T-cell (primary cell): ENCODE measurements around the gene DPEP1. TPM values are rescaled to one million over a fixed set of nuclear protein-coding genes. Genes with fewer than 3 reads are reported as not detected.
A peak's percentile ranks its signal among the peaks of the same experiment; 100 is the strongest.
"Not testable (repeated sequence)": the region's sequence is repeated elsewhere in the genome, so short reads cannot be mapped to it uniquely, and the experiment has no call there.

ENCODE experiments used
- ATAC-seq, 4 experiments: fragments of 200-7000 bp in 3 of 4; fragments of 150-1000 bp in 1 of 4; cut with Tn5 transposase; replicated peaks in 1 of 4; 1 replicate in 3 of 4; 2 replicates in 1 of 4; pipeline ENCODE4 v1.10.0; 2021; ENCODE audit warnings: moderate library complexity in 3 of 4, mild to moderate bottlenecking in 2 of 4, moderate number of reproducible peaks in 1 of 4
- CTCF ChIA-PET, 2 donors: fragments of 300-600 bp; sonication (Branson Sonifier 250); formaldehyde crosslinking; loops; one replicate each; lab custom pipeline; 2022; ENCODE audit warnings: antibody characterized with exemption in 2 of 2; lab: Charles Lee
- POLR2A ChIA-PET, 2 donors: fragments of 300-600 bp; sonication (Branson Sonifier 250); formaldehyde crosslinking; loops; one replicate each; lab custom pipeline; 2022; ENCODE audit warnings: antibody characterized with exemption in 2 of 2; lab: Charles Lee
- DNase-seq, 35 experiments: peaks; one replicate each; pipeline versions ENCODE4 v3.0.0 to v3.0.0-alpha.2; 2013 to 2023
- H3K27ac ChIP-seq: one replicate; pipeline ENCODE4 v1.5.1; 2013; ENCODE audit warnings: low read length
- H3K27me3 ChIP-seq, 2 experiments: replicated peaks in 1 of 2; 1 replicate in 1 of 2; 2 replicates in 1 of 2; pipeline versions ENCODE4 v1.6.1 to v1.7.0; 2013; ENCODE audit warnings: low read length in 1 of 2, mixed read lengths in 1 of 2; ENCODE audit not compliant: control insufficient read depth in 2 of 2, insufficient read depth in 2 of 2; ENCODE audit errors: extremely low read depth in 1 of 2
- H3K36me3 ChIP-seq, 2 donors: 1 replicate in 1 of 2; 2 replicates in 1 of 2; pipeline versions ENCODE4 v1.6.1 to v1.7.0; 2013; ENCODE audit warnings: low read length in 1 of 2; ENCODE audit not compliant: control insufficient read depth in 2 of 2, insufficient read depth in 1 of 2; ENCODE audit errors: extremely low read depth in 1 of 2
- H3K4me1 ChIP-seq, 2 experiments: 1 replicate in 1 of 2; 2 replicates in 1 of 2; pipeline versions ENCODE4 v1.6.1 to v1.7.0; 2013; ENCODE audit warnings: low read length in 2 of 2, mixed read lengths in 1 of 2; ENCODE audit not compliant: insufficient read depth in 2 of 2, control insufficient read depth in 1 of 2; ENCODE audit errors: extremely low read depth in 1 of 2
- H3K4me3 ChIP-seq, 2 donors: 1 replicate in 1 of 2; 2 replicates in 1 of 2; pipeline versions ENCODE4 v1.5.1 to v1.7.0; 2013; ENCODE audit warnings: mild to moderate bottlenecking in 2 of 2, low read length in 1 of 2, moderate library complexity in 1 of 2; ENCODE audit not compliant: control insufficient read depth in 1 of 2; ENCODE audit errors: extremely low read depth in 1 of 2
- H3K9me3 ChIP-seq: 2 replicates; pipeline ENCODE4 v1.7.0; 2013
- H3K27ac Mint-ChIP-seq, 2 donors: one replicate each; pipeline ENCODE4 v1.8.0; 2020 to 2021; ENCODE audit warnings: mild to moderate bottlenecking in 2 of 2, mixed read lengths in 2 of 2
- H3K27me3 Mint-ChIP-seq, 2 donors: one replicate each; pipeline ENCODE4 v1.8.0; 2021 to 2022; ENCODE audit warnings: mixed read lengths in 2 of 2
- H3K36me3 Mint-ChIP-seq: one replicate; pipeline ENCODE4 v1.8.0; 2021; ENCODE audit warnings: mixed read lengths
- H3K4me1 Mint-ChIP-seq, 3 donors: one replicate each; pipeline ENCODE4 v1.8.0; 2020 to 2022; ENCODE audit warnings: mixed read lengths in 3 of 3, mild to moderate bottlenecking in 1 of 3
- H3K4me3 Mint-ChIP-seq, 3 donors: one replicate each; pipeline ENCODE4 v1.8.0; 2020 to 2022; ENCODE audit warnings: mild to moderate bottlenecking in 3 of 3, mixed read lengths in 3 of 3, moderate library complexity in 3 of 3
- H3K9me3 Mint-ChIP-seq, 3 donors: one replicate each; pipeline ENCODE4 v1.8.0; 2020 to 2022; ENCODE audit warnings: mixed read lengths in 3 of 3
- WGBS: methylation state at CpG from one replicate; pipeline ENCODE4 v1.1.5; 2013; ENCODE audit warnings: missing lambda C conversion rate; ENCODE audit not compliant: insufficient coverage; 5-methylcytosine and 5-hydroxymethylcytosine counted together
- total RNA-seq, 35 experiments: library from RNA in 6 of 35; stranded (reverse) in 6 of 35; fragments of 120-200 nt in 1 of 35; gene quantifications; one replicate each; pipeline versions ENCODE4 v1.2.1 to v1.2.4 and lab custom pipeline; 2013 to 2026

The DPEP1 gene
- total RNA-seq, 5 donors from 2014 or later (not counting 1 experiment from before 2014, with no cell fraction given): 0.18 TPM; not detected in 4

DNA sequence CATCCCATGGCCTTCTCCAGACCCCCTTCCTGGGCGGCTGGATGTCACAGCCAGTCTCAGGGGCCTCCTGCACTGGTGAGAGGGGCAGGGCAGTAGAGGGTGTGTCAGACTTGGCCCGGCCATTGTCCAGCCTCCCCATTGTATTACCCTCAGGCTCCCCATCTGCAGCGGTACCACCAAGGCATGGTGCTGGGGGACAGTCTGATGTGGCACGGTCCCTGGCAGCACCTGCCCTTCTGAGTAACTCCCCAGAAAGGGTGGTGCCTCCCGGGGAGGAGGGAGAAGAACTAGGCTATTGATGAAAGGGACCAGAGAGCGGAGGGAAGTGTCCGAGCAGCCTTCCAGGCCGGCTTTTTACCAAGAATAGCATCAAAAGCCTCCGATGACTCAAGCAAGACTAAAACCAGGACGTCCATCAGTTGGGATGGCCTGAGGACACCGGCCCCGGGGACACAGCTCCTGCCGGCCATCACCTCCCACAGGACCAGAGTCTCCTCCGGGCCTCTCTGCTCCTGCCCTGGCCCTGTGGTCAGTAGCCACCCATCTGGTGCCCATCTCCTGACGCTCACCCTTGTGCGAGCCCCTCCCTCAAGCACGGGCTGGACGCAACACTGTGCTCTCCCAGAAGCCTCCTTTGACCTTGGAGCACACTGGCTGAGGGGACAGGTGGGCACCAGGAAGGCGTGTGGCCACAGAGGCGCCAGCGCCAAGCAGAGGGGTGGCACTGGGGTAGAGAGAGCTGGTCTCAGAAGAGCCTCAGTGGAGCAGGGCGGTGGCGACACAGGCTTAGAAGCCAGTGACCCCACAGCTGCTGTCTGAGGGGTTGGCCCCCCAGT lies 43.7 kb upstream of the DPEP1 start:
- Histone ChIP-seq H3K27ac (no peak overlapping the region), H3K4me1 (peaks cover 13 to 45% of the 10 kb centered on the region in 2 experiments), H3K27me3 (peaks cover 0 to 44% of the 10 kb centered on the region in 2 experiments), H3K36me3 (peaks cover under 1 to 2% of the 10 kb centered on the region in 2 donors), H3K9me3 (no peaks in the 10 kb centered on the region), H3K4me3 (no peak overlapping the region)
- H3K27ac Mint-ChIP-seq: no peak overlapping the region
- H3K4me3 Mint-ChIP-seq: no peak overlapping the region
- ChIA-PET CTCF (no interaction called here), POLR2A (no interaction called here)
- H3K27me3 Mint-ChIP-seq: peaks cover 5 to 22% of the 10 kb centered on the region in 2 donors
- DNase-seq (no peak), ATAC-seq (no peak)
- peaks cover 30 to 42% (median 42%) of the 10 kb centered on the region in 3 donors for H3K4me1 Mint-ChIP-seq
- WGBS: 90% methylated on average over 17 of the region's 23 CpGs
- peaks cover 5% of the 10 kb centered on the region for H3K36me3 Mint-ChIP-seq
- no peaks in the 10 kb centered on the region for H3K9me3 Mint-ChIP-seq

DNA sequence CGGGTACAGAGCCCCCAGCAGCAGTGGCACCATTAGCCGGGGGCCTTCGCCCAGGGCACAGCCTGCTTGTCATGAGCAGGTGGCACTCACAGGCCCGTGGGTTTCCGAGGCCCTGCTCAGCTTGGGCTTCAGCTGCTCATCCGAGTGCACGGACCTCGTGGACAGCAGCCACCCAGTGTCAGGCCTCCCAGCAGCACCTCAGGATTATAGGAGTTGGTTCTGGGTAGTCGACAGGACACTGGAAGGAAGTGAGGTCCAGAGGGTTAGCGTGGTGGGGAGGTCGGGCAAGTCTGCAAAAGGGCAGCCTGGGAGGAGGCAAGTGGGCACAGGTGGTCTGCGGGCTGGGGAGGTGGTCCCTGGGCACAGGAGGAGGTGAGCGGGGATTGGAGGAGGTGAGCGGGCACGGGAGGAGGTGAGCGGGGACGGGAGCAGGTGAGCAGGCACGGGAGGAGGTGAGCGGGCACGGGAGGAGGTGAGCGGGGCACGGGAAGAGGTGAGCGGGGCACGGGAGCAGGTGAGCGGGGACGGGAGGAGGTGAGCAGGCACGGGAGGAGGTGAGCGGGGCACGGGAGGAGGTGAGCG lies 43.0 kb upstream of the DPEP1 start:
- Histone ChIP-seq H3K9me3 (no peaks in the 10 kb centered on the region), H3K36me3 (no peaks in the 10 kb centered on the region), H3K4me3 (no peak overlapping the region), H3K27me3 (peaks cover 0 to 50% of the 10 kb centered on the region in 2 experiments), H3K4me1 (peaks cover 10 to 45% of the 10 kb centered on the region in 2 experiments), H3K27ac (no peak overlapping the region)
- Mint-ChIP-seq H3K4me3 (no peak overlapping the region), H3K27ac (no peak overlapping the region), H3K4me1 (peaks cover 23 to 36% (median 35%) of the 10 kb centered on the region in 3 donors), H3K36me3 (peaks cover 2% of the 10 kb centered on the region), H3K9me3 (no peaks in the 10 kb centered on the region), H3K27me3 (peaks cover 5 to 22% of the 10 kb centered on the region in 2 donors)
- CTCF ChIA-PET: interaction anchor here in 1 of 2 donors (0.6 kb wide), 1 partner anchor 42 kb away, joined by 5 read pairs; no protein-coding TSS in a partner anchor
- 92% methylated on average over 29 of the region's 30 CpGs for WGBS
- no peak for ATAC-seq
- POLR2A ChIA-PET: no interaction called here
- no peak for DNase-seq

DNA sequence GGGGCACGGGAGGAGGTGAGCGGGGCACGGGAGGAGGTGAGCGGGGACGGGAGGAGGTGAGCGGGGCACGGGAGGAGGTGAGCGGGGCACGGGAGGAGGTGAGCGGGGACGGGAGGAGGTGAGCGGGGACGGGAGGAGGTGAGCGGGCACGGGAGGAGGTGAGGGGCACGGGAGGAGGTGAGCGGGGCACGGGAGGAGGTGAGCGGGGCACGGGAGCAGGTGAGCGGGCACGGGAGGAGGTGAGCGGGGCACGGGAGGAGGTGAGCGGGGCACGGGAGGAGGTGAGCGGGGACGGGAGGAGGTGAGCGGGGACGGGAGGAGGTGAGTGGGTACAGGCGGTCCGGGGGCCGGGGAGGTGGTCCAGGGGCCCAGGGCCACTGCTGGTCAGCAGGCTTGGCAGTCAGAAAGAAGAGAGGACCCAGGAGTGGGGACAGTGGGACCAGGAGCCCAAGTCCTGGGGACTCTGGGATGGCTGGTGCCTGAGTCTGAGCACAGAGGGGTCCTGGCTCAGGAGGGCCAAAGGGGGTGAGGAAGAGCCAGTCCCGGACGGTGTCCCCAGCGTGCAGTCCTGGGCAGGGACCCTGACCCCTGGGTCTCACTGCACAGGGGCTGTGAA lies 42.4 kb upstream of the DPEP1 start:
- Mint-ChIP-seq H3K27me3 (peaks cover 5 to 22% of the 10 kb centered on the region in 2 donors), H3K4me1 (peaks cover 16 to 30% (median 29%) of the 10 kb centered on the region in 3 donors), H3K4me3 (peak overlapping the region in 1 of 3 donors; percentile 6)
- CTCF ChIA-PET, DNase-seq, H3K9me3 Mint-ChIP-seq, H3K9me3 ChIP-seq, H3K27ac Mint-ChIP-seq, POLR2A ChIA-PET, H3K36me3 Mint-ChIP-seq, H3K27ac ChIP-seq, H3K36me3 ChIP-seq, H3K4me3 ChIP-seq, ATAC-seq: not testable (repeated sequence)
- peaks cover 0 to 52% of the 10 kb centered on the region in 2 experiments for H3K27me3 ChIP-seq
- WGBS: 92% methylated on average over 34 of the region's 36 CpGs
- peaks cover 6 to 42% of the 10 kb centered on the region in 2 experiments for H3K4me1 ChIP-seq

DNA sequence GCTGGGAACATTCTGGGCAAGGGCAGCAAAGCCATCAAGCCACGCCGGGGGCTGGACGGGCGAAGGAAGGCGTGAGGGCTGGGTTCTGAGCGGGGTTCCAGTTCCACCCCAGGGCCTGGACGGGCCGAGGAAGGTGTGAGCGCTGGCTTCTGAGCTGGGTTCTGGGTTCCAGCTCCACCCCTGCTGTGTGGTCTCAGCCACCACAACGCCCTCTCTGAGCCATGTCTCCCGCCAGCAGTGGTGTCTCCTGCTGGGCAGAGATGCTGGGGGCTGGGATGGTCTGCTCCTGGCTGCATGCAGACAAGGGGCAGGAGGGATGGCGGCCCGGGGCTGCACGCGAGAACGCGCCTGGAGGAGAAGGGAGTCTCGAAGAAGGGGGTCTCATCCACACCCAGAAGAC lies 41.8 kb upstream of the DPEP1 start:
- Mint-ChIP-seq H3K27me3 (peaks cover 5 to 22% of the 10 kb centered on the region in 2 donors), H3K36me3 (peaks cover 2% of the 10 kb centered on the region), H3K4me3 (peak overlapping the region in 1 of 3 donors; percentile 6), H3K27ac (no peak overlapping the region), H3K4me1 (peaks cover 11 to 26% (median 23%) of the 10 kb centered on the region in 3 donors), H3K9me3 (no peaks in the 10 kb centered on the region)
- Histone ChIP-seq H3K27ac (no peak overlapping the region), H3K27me3 (peaks cover 0 to 56% of the 10 kb centered on the region in 2 experiments), H3K36me3 (no peaks in the 10 kb centered on the region), H3K4me1 (peaks cover 3 to 39% of the 10 kb centered on the region in 2 experiments), H3K4me3 (no peak overlapping the region), H3K9me3 (no peaks in the 10 kb centered on the region)
- no peak for ATAC-seq
- DNase-seq: no peak
- ChIA-PET CTCF (no interaction called here), POLR2A (no interaction called here)
- 83% methylated on average over 18 of the region's 18 CpGs for WGBS

DNA sequence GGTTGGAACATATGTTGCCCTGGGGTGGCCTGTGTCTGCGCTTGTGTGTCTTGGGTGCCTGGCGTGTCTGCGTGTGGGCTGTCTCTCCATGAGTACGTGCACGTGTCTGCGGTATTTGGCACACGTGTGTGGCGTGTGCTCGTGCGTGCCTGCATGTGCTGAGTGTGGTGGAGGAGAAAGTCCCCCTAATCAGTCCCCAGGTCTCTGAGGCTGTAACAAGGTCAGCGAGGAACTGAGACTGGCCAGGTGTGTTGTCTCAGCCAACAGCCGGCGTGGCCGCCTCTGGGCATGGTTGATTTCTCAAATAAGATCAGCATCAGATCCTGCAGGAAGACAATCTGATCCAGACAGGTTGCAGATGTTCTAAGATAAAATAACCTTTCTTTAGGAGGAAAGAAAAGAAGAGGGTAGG lies 41.4 kb upstream of the DPEP1 start:
- ChIA-PET POLR2A (no interaction called here), CTCF (no interaction called here)

More for the DNA sequence above, 41.4 kb upstream of the DPEP1 start:
- no peak for ATAC-seq
- H3K9me3 ChIP-seq: no peaks in the 10 kb centered on the region
- peaks cover 5 to 23% of the 10 kb centered on the region in 2 donors for H3K27me3 Mint-ChIP-seq
- no peaks in the 10 kb centered on the region for H3K36me3 ChIP-seq
- H3K4me1 Mint-ChIP-seq: peaks cover 11 to 26% (median 23%) of the 10 kb centered on the region in 3 donors
- WGBS: 61% methylated on average over 12 of the region's 14 CpGs
- H3K27ac Mint-ChIP-seq: peak overlapping the region; percentile 6 to 55
- DNase-seq: no peak
- H3K27me3 ChIP-seq: peaks cover 2 to 59% of the 10 kb centered on the region in 2 experiments
- peaks cover 2% of the 10 kb centered on the region for H3K36me3 Mint-ChIP-seq
- no peak overlapping the region for H3K27ac ChIP-seq
- H3K4me3 Mint-ChIP-seq: peak overlapping the region in 1 of 3 donors; percentile 39
- H3K4me3 ChIP-seq: no peak overlapping the region
- no peaks in the 10 kb centered on the region for H3K9me3 Mint-ChIP-seq
- peaks cover 3 to 39% of the 10 kb centered on the region in 2 experiments for H3K4me1 ChIP-seq
